ENCODE measurements around the gene ADAM29. TPM values are rescaled to one million over a fixed set of nuclear protein-coding genes. Genes with fewer than 3 reads are reported as not detected.

Gene ADAM29
- total and polyA plus RNA-seq, 2 experiments from 2014 or later: not detected

- H3K4me1 ChIP-seq (ENCODE audit: insufficient read depth): peaks cover 13% of the 10 kb centered on the region
- 59% methylated on average over 1 of the region's 1 CpG for WGBS (ENCODE audit: low lambda C conversion rate, missing lambda C conversion rate)
- TF ChIP-seq EZH2 (IDR thresholded peaks at IDR 0.05; ENCODE audit: borderline replicate concordance) (no peak), CTCF (IDR thresholded peaks at IDR 0.05; ENCODE audit: poor library complexity) (no peak), EZH2phosphoT487 (IDR thresholded peaks at IDR 0.05; ENCODE audit: low read depth, severe bottlenecking, unreplicated experiment) (no peak)
These were observed 44.2 kb upstream of the ADAM29 start for GRCh38 chr4:174873931-174874330.

GRCh38 chr4:174874898-174875297 is 43.3 kb upstream of the ADAM29 start:
- TF ChIP-seq EZH2phosphoT487 (IDR thresholded peaks at IDR 0.05; ENCODE audit: low read depth, severe bottlenecking, unreplicated experiment): no peak
- TF ChIP-seq EZH2 (IDR thresholded peaks at IDR 0.05; ENCODE audit: borderline replicate concordance): no peak
- TF ChIP-seq CTCF (IDR thresholded peaks at IDR 0.05; ENCODE audit: poor library complexity): no peak
- 86% methylated on average over 1 of the region's 1 CpG for WGBS (ENCODE audit: low lambda C conversion rate, missing lambda C conversion rate)
- no peak for DNase-seq (ENCODE audit: low spot score)
- Histone ChIP-seq H4K20me1 (ENCODE audit: insufficient read depth, poor library complexity, severe bottlenecking) (no peaks in the 10 kb centered on the region), H3K9me3 (ENCODE audit: low read depth) (no peaks in the 10 kb centered on the region), H2AFZ (no peak overlapping the region), H3K4me2 (no peak overlapping the region), H3K27ac (no peak overlapping the region), H3K4me1 (ENCODE audit: insufficient read depth) (peaks cover 13% of the 10 kb centered on the region), H3K4me3 (no peak overlapping the region), H3K9me2 (replicated peaks; ENCODE audit: insufficient read depth) (no peaks in the 10 kb centered on the region), H3K79me2 (no peaks in the 10 kb centered on the region), H3K36me3 (replicated peaks; ENCODE audit: insufficient read depth, low read depth) (no peaks in the 10 kb centered on the region), H3K27me3 (no peaks in the 10 kb centered on the region)

More at GRCh38 chr4:174873931-174874330, 44.2 kb upstream of the ADAM29 start:
- Histone ChIP-seq H3K4me2 (no peak overlapping the region), H3K27me3 (no peaks in the 10 kb centered on the region), H3K9me3 (ENCODE audit: low read depth) (no peaks in the 10 kb centered on the region), H2AFZ (no peak overlapping the region), H3K9me2 (replicated peaks; ENCODE audit: insufficient read depth) (no peaks in the 10 kb centered on the region), H4K20me1 (ENCODE audit: insufficient read depth, poor library complexity, severe bottlenecking) (no peaks in the 10 kb centered on the region), H3K4me3 (no peak overlapping the region), H3K79me2 (no peaks in the 10 kb centered on the region), H3K36me3 (replicated peaks; ENCODE audit: insufficient read depth, low read depth) (no peaks in the 10 kb centered on the region), H3K27ac (no peak overlapping the region)
- no peak for DNase-seq (ENCODE audit: low spot score)

GRCh38 chr4:174880001-174880400 is 38.2 kb upstream of the ADAM29 start:
- H3K4me1 ChIP-seq (ENCODE audit: insufficient read depth): no peaks in the 10 kb centered on the region
- no peaks in the 10 kb centered on the region for H4K20me1 ChIP-seq (ENCODE audit: insufficient read depth, poor library complexity, severe bottlenecking)
- no peak for DNase-seq (ENCODE audit: low spot score)
- H3K9me3 ChIP-seq (ENCODE audit: low read depth): no peaks in the 10 kb centered on the region
- no peaks in the 10 kb centered on the region for H3K36me3 ChIP-seq (replicated peaks; ENCODE audit: insufficient read depth, low read depth)
- no peak for TF ChIP-seq EZH2phosphoT487 (IDR thresholded peaks at IDR 0.05; ENCODE audit: low read depth, severe bottlenecking, unreplicated experiment)
- TF ChIP-seq EZH2 (IDR thresholded peaks at IDR 0.05; ENCODE audit: borderline replicate concordance): no peak
- TF ChIP-seq CTCF (IDR thresholded peaks at IDR 0.05; ENCODE audit: poor library complexity): no peak
- H3K4me2 ChIP-seq: no peak overlapping the region
- H2AFZ ChIP-seq: no peak overlapping the region
- H3K79me2 ChIP-seq: no peaks in the 10 kb centered on the region
- H3K9me2 ChIP-seq (replicated peaks; ENCODE audit: insufficient read depth): no peaks in the 10 kb centered on the region
- 63% methylated on average over 7 of the region's 7 CpGs for WGBS (ENCODE audit: low lambda C conversion rate, missing lambda C conversion rate)
- H3K27me3 ChIP-seq: no peaks in the 10 kb centered on the region
- no peak overlapping the region for H3K27ac ChIP-seq
- H3K4me3 ChIP-seq: no peak overlapping the region
